NCI-H1048 (cell line): ENCODE data around the gene MTERF4.

ENCODE experiments used
- DNase-seq: peaks from one replicate; lab custom pipeline; 2025; lab: John Stamatoyannopoulos, UW

The MTERF4 gene

DNA sequence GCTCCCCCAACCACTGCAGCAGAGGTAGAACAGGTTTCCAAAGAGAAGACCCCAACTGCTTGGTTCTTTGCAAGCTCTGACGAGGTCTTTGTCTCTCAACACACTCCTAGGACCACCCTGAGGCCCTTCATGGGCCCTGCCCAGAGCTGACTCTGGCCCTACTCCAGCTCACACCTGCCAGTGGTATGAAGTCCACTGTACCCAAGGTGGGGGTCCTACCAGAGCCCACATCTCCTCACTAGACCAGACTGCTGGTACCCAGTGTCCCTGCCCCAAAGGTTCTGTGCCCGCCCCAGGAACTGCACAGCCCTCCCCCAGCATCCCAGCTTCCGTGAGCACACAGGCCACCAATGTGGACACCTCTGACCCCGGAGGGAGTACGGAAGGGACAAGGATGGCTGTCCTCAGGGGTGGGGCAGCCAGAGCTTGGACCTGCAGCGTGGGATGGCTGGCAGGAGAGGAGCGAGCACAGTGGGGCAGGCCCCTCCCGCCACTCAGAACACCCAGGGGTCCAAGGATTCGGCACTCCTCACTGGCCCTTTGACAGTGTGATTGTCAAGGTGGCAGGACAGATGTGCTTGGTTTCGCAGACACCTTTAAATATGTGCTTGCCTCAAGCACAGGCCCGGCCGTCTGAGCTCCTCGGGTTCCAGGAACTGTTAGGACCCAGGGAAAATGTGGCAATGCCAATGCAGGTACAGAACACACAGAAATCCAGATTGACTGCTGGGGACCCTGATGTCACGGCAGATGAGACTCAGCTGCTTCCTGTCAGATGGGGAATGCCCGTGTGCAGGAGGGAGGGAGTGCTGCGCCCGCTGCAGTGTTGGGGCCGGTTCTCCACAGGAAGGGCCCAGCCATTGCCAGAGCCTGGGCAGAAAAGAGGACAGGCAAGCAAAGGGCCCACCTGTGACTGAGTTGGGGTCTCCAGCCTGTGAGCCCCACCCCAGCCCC lies 51.2 kb downstream of the MTERF4 start:
- DNase-seq: no peak

DNA sequence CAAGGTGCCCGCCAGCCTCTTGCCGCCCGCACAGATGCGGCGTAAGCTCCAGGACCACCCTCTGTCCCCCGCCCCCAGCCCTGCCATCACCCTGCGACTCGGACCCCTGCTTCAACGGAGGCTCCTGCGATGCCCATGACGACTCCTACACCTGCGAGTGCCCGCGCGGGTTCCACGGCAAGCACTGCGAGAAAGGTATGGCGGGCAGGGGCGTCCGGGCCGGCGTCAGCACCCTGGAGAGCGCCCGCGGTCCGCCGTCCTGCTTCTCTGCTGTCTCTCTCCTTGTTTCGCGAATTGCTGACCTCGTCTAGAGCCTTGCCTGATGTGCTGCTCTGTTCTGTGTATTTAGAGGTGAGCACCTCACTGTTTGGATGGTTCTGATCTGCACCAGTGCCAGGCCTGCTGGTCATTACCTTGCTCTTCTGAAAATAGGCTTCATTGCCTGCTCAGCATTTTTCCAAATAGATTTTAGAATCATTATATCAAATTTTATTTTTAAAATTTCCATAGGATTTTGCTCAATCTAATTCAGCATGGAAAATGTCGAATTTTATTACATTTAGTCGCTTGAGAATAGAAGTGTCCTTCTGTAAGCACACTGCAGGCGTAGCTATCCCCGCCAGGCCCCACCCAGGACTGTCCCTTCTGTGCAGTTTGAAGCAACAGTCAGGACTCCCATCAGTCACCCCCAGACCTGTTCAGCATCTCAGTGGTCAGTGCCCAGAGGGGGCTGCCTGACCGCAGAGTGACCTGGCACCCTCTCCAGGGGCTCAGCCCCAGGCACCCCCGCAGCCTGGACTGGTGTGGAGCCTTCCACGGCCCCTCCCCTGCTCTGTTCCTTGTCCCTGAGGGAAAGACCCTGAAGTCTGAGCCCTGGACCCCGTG lies 52.1 kb downstream of the MTERF4 start:
- DNase-seq: no peak

DNA sequence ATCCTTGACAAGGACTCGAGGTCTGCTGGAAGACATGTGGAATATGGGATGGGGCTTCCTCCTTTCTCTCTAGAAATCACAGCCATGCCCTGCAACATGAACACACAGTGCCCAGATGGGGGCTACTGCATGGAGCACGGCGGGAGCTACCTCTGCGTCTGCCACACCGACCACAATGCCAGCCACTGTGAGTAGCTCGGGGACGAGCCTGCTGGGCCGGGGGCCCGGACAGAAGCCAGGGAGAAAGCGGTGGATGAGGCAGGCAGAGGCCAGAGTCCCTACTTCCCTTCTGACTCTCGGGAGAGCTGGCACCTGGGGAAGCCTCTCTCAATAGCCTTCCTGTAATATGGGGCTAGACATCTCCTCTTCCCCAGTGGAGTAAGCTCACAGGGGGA lies 53.1 kb downstream of the MTERF4 start:
- no peak for DNase-seq

DNA sequence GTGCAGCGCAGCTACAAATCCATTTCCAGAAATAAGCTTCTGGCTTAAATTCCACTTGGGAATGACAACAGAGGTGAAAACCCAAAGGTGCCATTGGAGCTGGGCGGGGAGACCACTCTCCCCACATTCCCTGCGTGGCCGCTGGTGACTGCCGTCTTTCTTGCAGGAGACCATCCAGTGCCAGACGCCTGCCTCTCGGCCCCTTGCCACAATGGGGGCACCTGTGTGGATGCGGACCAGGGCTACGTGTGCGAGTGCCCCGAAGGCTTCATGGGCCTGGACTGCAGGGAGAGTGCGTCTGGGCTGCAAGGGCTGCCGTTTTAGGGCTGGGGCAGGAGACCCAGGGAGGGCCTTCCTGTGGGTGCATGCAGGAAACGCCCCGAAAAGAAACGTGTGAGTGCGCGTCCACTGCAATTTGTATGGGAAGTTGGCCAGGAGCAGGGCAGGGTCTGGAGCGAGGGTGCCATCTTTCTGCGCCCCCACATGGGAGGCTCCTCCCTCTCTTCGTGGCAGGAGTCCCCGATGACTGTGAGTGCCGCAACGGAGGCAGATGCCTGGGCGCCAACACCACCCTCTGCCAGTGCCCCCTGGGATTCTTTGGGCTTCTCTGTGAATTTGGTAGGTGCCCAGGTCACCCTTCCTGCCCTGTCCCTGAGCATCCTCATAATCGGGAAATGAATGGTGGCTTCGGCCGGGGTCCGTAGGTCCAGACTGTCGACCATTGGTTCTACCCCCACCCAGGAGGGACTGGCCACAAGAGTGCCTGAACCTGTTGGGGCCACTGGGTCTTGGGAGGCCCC lies 53.7 kb downstream of the MTERF4 start:
- DNase-seq: no peak

GRCh38 chr2:241047253-241048010 lies 54.7 kb downstream of the MTERF4 start:
- DNase-seq: no peak
